ENCODE measurements around the gene SPAG16.

SPAG16 gene

DNA sequence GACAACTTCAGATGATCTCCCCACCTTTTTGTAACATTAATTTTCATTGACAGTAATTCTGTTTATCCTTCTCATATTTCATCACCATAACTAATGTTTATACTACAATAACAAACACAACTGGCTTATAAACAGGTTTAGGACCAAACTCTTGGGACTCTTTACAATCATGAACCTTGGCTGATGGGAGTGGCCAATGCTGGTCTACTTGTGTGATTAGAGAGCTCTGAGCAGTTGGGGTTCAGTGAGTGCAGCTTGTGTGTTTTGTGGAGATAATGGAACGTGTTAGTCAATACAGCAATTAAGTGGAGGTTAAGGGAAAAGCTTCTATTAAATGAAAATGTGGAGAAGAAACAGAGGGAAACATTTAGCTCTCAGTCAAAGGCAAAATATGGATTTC is 207.1 kb downstream of the SPAG16 start:
- DNase-seq (ENCODE audit: low read depth) = no peak
- TF ChIP-seq, protein P1, sequence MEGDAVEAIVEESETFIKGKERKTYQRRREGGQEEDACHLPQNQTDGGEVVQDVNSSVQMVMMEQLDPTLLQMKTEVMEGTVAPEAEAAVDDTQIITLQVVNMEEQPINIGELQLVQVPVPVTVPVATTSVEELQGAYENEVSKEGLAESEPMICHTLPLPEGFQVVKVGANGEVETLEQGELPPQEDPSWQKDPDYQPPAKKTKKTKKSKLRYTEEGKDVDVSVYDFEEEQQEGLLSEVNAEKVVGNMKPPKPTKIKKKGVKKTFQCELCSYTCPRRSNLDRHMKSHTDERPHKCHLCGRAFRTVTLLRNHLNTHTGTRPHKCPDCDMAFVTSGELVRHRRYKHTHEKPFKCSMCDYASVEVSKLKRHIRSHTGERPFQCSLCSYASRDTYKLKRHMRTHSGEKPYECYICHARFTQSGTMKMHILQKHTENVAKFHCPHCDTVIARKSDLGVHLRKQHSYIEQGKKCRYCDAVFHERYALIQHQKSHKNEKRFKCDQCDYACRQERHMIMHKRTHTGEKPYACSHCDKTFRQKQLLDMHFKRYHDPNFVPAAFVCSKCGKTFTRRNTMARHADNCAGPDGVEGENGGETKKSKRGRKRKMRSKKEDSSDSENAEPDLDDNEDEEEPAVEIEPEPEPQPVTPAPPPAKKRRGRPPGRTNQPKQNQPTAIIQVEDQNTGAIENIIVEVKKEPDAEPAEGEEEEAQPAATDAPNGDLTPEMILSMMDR (conservative IDR thresholded peaks at IDR 0.05; ENCODE audit: low read length) = no peak
- H3K4me3 ChIP-seq (ENCODE audit: low read length) = no peak overlapping the region

GRCh38 chr2:213496226-213496625 is 212.0 kb downstream of the SPAG16 start:
- TF ChIP-seq, protein P1 (conservative IDR thresholded peaks at IDR 0.05; ENCODE audit: low read length) = no peak
- no peak overlapping the region for H3K4me3 ChIP-seq (ENCODE audit: low read length)
- no peak for DNase-seq (ENCODE audit: low read depth)

- no peak overlapping the region for H3K4me3 ChIP-seq (ENCODE audit: low read length)
- DNase-seq (ENCODE audit: low read depth) = no peak
- TF ChIP-seq, protein P1 (conservative IDR thresholded peaks at IDR 0.05; ENCODE audit: low read length) = no peak
These were observed 216.6 kb downstream of the SPAG16 start for GRCh38 chr2:213500881-213501280.

- no peak for DNase-seq (ENCODE audit: low read depth)
- TF ChIP-seq, protein P1 (conservative IDR thresholded peaks at IDR 0.05; ENCODE audit: low read length) = no peak
- H3K4me3 ChIP-seq (ENCODE audit: low read length) = no peak overlapping the region
These were observed 239.9 kb downstream of the SPAG16 start for GRCh38 chr2:213524164-213524563.

DNA sequence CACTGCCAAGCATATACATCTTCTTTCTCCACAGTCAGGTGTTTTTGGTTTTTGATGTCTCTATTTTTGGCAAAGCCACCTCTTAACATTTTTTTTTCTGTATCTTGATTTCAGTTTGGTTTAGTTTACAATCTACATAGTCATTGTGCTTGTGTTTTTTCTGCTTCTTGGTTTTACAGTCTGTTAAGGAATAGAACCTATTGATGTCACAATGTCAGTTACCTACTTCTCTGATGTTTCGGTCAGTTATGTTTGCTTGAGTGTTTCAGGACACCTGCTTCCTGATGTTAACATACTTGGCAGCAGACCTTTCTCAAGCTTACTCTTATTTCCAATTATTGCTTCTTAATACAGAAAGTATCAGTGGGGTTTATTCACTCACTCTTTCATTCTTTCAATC is 253.3 kb downstream of the SPAG16 start:
- DNase-seq (ENCODE audit: low read depth) = no peak
- TF ChIP-seq, protein P1 (conservative IDR thresholded peaks at IDR 0.05; ENCODE audit: low read length) = no peak
- H3K4me3 ChIP-seq (ENCODE audit: low read length) = no peak overlapping the region

- DNase-seq (ENCODE audit: low read depth) = no peak
- no peak overlapping the region for H3K4me3 ChIP-seq (ENCODE audit: low read length)
- TF ChIP-seq, protein P1 (conservative IDR thresholded peaks at IDR 0.05; ENCODE audit: low read length) = no peak
These were observed 260.7 kb downstream of the SPAG16 start for GRCh38 chr2:213544940-213545339.

DNA sequence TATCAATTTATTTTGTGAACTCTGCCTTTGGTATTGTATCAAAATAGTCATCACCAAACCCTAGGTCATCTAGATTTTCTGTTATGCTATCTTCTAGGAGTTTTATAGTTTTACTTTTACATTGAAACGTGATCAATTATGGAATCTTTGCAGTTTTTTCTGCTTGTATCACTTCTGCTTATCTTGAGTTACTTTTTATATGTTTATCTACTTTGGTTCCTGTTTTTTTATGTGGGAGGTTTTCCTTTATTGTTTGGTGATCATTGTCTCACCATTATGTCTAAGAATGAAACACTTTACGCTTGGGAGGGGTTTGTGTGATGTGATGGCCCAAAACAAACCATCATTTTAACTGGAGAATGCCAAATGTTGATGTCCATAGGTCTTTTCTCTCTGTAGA is 261.2 kb downstream of the SPAG16 start:
- TF ChIP-seq, protein P1 (conservative IDR thresholded peaks at IDR 0.05; ENCODE audit: low read length) = no peak
- H3K4me3 ChIP-seq (ENCODE audit: low read length) = no peak overlapping the region
- DNase-seq (ENCODE audit: low read depth) = no peak

Data from AG10803 (cell line).